Transverse colon (tissue), 4 donors: ENCODE data around the gene LYPD6B. TPM values are rescaled to one million over a fixed set of nuclear protein-coding genes. Genes with fewer than 3 reads are reported as not detected.

ENCODE experiments used
- DNase-seq: peaks from one replicate; pipeline ENCODE4 v3.0.0-alpha.2; 2019
- H3K27ac ChIP-seq, 4 donors: fragments of 200-600 bp; sonication (generic); 2 replicates each; pipeline ENCODE4 v1.5.1; 2016 to 2018; ENCODE audit warnings: inconsistent platforms in 4 of 4
- H3K27me3 ChIP-seq: fragments of 200-600 bp; sonication (generic); 2 replicates; pipeline ENCODE4 v1.5.1; 2017; ENCODE audit warnings: inconsistent platforms
- H3K36me3 ChIP-seq, 4 donors: fragments of 200-600 bp; sonication (generic); 2 replicates each; pipeline ENCODE4 v1.5.1; 2017 to 2019; ENCODE audit warnings: inconsistent platforms in 4 of 4
- H3K4me1 ChIP-seq, 4 donors: fragments of 200-600 bp; sonication (generic); 2 replicates each; pipeline ENCODE4 v1.5.1; 2017 to 2020; ENCODE audit warnings: inconsistent platforms in 4 of 4
- H3K4me3 ChIP-seq, 4 donors: fragments of 200-600 bp; sonication (generic); 1 replicate in 1 of 4; 2 replicates in 3 of 4; pipeline versions ENCODE4 v1.5.1 to v1.6.1; 2017 to 2019; ENCODE audit warnings: inconsistent platforms in 4 of 4
- H3K9me3 ChIP-seq, 2 donors: fragments of 200-600 bp; sonication (generic); 2 replicates each; pipeline ENCODE4 v1.5.1; 2017 to 2019; ENCODE audit warnings: inconsistent platforms in 2 of 2
- CTCF ChIP-seq, 5 experiments: fragments of 200-600 bp in 3 of 5; fragments of 450-650 bp in 2 of 5; sonication (generic) in 3 of 5; IDR thresholded peaks; 1 replicate in 2 of 5; 2 replicates in 3 of 5; pipeline ENCODE4 v1.5.1; 2016 to 2017; ENCODE audit warnings: antibody characterized with exemption in 5 of 5, inconsistent platforms in 3 of 5, mild to moderate bottlenecking in 2 of 5, moderate library complexity in 1 of 5
- EP300 ChIP-seq: sonication (generic); formaldehyde crosslinking; IDR thresholded peaks from one replicate; pipeline ENCODE4 v1.6.1; 2017; ENCODE audit warnings: antibody characterized with exemption, low read depth
- POLR2A ChIP-seq: fragments of 450-650 bp; IDR thresholded peaks from one replicate; pipeline ENCODE4 v1.6.1; 2016; ENCODE audit warnings: antibody characterized with exemption, mild to moderate bottlenecking, moderate library complexity
- POLR2AphosphoS5 ChIP-seq, 3 donors: sonication (generic); formaldehyde crosslinking; IDR thresholded peaks; one replicate each; pipeline ENCODE4 v1.6.1; 2016; ENCODE audit warnings: antibody characterized with exemption in 3 of 3
- WGBS, 2 donors: methylation state at CpG; one replicate each; pipeline ENCODE4 v1.1.5; 2018; ENCODE audit warnings: low coverage in 1 of 2; 5-methylcytosine and 5-hydroxymethylcytosine counted together
- in situ Hi-C, 4 donors: fragments of 200-750 bp; cut with MboI; loops; one replicate each; pipeline versions ENCODE4 v1.15.0 to v1.15.1; 2017; ENCODE audit warnings: low sequenced_read_pairs in 3 of 4, low pct_ligation_motif_present in 1 of 4, low pct_unique_long_range_greater_than_20kb in 1 of 4
- intact Hi-C: fragments of 100-400 bp; cut with DNase I; formaldehyde crosslinking; loops from one replicate; pipeline ENCODE4 v1.15.1; 2023; ENCODE audit warnings: low total_unique reads
- total RNA-seq, 4 donors: library from RNA; depleted of rRNA; stranded (reverse); fragments of >200 nt; gene quantifications; one replicate each; pipeline ENCODE4 v1.1.0, GENCODE V29; 2016

The LYPD6B gene
- total RNA-seq, 4 donors from 2014 or later = 1.1 to 3.1 (median 2.6) TPM; not detected in 1

- H3K36me3 ChIP-seq = no peaks in the 10 kb centered on the region
- intact Hi-C loops = no loop called here
Observed at GRCh38 chr2:149145314-149146295, 107.1 kb downstream of the LYPD6B start.

GRCh38 chr2:149146876-149147275 lies 108.4 kb downstream of the LYPD6B start:
- WGBS, 2 donors = 43 to 80% methylated on average over 1 to 8 of the region's 8 CpGs
- DNase-seq = no peak
- intact Hi-C loops (no loop called here), in situ Hi-C loops (no loop called here)
- Histone ChIP-seq H3K36me3 (no peaks in the 10 kb centered on the region), H3K9me3 (no peaks in the 10 kb centered on the region), H3K4me1 (no peaks in the 10 kb centered on the region), H3K27me3 (no peaks in the 10 kb centered on the region), H3K27ac (no peak overlapping the region), H3K4me3 (no peak overlapping the region)
- no peak for TF ChIP-seq POLR2AphosphoS5 (IDR thresholded peaks at IDR 0.05)
- no peak for TF ChIP-seq CTCF (IDR thresholded peaks at IDR 0.05)
- TF ChIP-seq EP300 = no peak
- no peak for TF ChIP-seq POLR2A

More at GRCh38 chr2:149145314-149146295, 107.1 kb downstream of the LYPD6B start:
- no peak for TF ChIP-seq EP300
- TF ChIP-seq POLR2AphosphoS5 (IDR thresholded peaks at IDR 0.05) = no peak
- TF ChIP-seq POLR2A = no peak
- TF ChIP-seq CTCF (IDR thresholded peaks at IDR 0.05) = no peak
- Histone ChIP-seq H3K4me3 (no peak overlapping the region), H3K4me1 (no peaks in the 10 kb centered on the region), H3K27ac (no peak overlapping the region), H3K27me3 (no peaks in the 10 kb centered on the region), H3K9me3 (no peaks in the 10 kb centered on the region)
- WGBS, 2 donors = 49 to 64% methylated on average over 3 to 10 of the region's 10 CpGs
- DNase-seq = no peak
- in situ Hi-C loops = no loop called here

- Histone ChIP-seq H3K4me1 (no peaks in the 10 kb centered on the region), H3K27ac (no peak overlapping the region), H3K27me3 (no peaks in the 10 kb centered on the region), H3K36me3 (no peaks in the 10 kb centered on the region), H3K9me3 (no peaks in the 10 kb centered on the region), H3K4me3 (no peak overlapping the region)
- no peak for DNase-seq
- no peak for TF ChIP-seq POLR2A
- TF ChIP-seq EP300 = no peak
- no peak for TF ChIP-seq CTCF (IDR thresholded peaks at IDR 0.05)
- TF ChIP-seq POLR2AphosphoS5 (IDR thresholded peaks at IDR 0.05) = no peak
- intact Hi-C loops (no loop called here), in situ Hi-C loops (no loop called here)
- WGBS, 2 donors = 23 to 60% methylated on average over 1 to 6 of the region's 6 CpGs
Observed at GRCh38 chr2:149148194-149149006, 109.9 kb downstream of the LYPD6B start.

GRCh38 chr2:149149007-149149297 lies 110.5 kb downstream of the LYPD6B start:
- Histone ChIP-seq H3K4me3 (no peak overlapping the region), H3K4me1 (no peaks in the 10 kb centered on the region), H3K27ac (no peak overlapping the region), H3K36me3 (no peaks in the 10 kb centered on the region), H3K27me3 (no peaks in the 10 kb centered on the region), H3K9me3 (no peaks in the 10 kb centered on the region)
- intact Hi-C loops = no loop called here
- no peak for DNase-seq
- WGBS, 2 donors = 83 to 88% methylated on average over 2 to 4 of the region's 4 CpGs
- TF ChIP-seq EP300 (no peak), CTCF (IDR thresholded peaks at IDR 0.05) (no peak), POLR2A (no peak), POLR2AphosphoS5 (IDR thresholded peaks at IDR 0.05) (no peak)
- in situ Hi-C loops = no loop called here
